NCI-H345 (cell line): Measurements from ENCODE around the gene TCP11.

Experiments
- DNase-seq: peaks from one replicate; lab custom pipeline; 2025; lab: John Stamatoyannopoulos, UW

TCP11 gene

DNA sequence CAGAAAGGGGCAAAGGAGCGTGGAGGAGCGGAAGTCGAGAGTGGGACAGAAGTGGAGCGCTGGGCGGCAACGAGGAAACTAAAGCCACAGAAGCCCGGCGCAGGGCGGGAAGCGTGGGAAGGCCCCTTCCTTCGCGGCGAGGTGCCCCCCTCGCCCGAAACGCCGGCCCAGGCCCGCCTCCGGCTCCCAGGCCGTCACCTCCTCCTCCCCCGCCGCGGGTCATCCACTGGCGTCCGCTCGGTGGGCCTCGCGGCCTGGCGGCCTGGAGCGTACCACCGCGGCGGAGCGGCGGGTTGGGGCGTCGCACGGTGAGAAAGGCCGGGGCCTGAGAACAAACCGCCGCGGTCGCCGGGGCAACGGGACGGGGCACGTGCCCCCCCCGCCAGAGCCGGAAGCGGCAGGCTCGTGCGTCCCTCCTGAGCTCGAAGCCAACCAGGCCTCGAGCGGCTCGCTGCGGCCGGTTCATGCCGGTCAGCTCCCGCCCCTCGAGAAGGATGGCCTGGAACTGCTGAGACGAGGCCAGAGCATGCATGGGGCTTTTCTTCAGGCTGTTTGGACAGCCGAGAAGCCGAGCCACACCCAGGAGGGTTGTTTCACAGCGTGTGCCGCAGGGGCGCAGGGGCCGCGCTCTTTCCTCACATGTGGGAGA lies at the start of gene TCP11:
Gene TCP11, minus strand, starts transcription at position 333 of the 649 bp plus-strand sequence. CDS start 469 bp downstream, outside the sequence.
- no peak for DNase-seq

- no peak for DNase-seq
Observed at GRCh38 chr6:35190306-35190705, 49.2 kb upstream of the TCP11 start.

- DNase-seq, result no peak
Observed at GRCh38 chr6:35188886-35189285, 47.7 kb upstream of the TCP11 start.

DNA sequence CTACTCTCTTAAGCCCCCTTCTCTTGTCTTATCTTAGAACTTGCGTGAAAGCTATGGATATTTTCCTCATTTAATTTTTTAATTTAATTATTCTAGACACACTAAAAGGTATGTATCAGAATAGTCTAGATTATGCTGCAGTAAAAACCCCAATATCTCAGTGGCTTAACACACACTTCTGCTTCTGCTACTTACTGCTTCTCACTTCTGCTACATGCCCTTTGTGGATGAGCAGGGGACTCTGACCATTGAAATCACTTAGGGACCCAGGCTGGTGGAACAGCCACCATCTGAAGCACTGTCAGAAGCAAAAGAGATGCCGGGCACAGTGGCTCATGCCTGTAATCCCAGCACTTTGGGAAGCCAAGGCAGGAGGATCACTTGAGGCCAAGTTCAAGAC lies 45.4 kb upstream of the TCP11 start:
- no peak for DNase-seq

DNA sequence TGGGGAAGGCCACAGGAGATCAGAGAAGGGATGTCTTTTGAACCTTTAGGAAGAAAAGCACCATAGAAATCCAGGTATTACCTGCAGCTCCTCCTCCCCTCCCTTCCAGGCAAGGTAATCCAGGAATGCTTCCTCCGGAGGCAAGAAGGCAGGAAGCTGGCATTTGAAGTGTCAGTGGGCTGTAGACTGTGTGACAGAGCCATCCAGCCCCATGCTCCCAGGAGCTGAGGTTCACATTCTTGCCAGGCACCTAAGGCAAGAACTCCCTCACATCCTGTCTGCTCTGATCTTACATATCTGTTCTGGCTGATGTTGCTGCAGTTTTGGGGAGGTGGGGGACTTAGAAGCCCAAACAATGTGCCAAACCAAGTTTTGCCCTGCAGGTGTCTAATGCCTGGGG lies 44.8 kb upstream of the TCP11 start:
- no peak for DNase-seq

DNA sequence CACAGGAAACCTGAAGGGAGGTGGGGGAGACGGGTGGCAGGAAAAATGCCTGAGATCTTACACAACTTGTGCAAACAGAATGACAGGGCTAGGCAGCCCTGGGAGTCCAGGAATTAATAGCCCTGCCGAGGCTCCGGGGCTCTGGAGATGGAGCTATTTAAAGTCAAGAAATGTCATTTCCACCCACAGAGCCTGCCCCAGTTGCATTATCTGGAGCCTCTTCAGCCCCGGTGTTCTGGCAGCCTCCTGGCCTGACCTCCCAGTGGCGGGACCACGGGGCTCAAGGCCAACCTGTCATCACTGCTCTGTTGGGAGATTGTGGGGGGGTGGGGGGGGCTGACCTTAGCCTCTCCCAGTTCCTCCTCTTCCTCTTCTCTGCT lies 44.2 kb upstream of the TCP11 start:
- no peak for DNase-seq

DNA sequence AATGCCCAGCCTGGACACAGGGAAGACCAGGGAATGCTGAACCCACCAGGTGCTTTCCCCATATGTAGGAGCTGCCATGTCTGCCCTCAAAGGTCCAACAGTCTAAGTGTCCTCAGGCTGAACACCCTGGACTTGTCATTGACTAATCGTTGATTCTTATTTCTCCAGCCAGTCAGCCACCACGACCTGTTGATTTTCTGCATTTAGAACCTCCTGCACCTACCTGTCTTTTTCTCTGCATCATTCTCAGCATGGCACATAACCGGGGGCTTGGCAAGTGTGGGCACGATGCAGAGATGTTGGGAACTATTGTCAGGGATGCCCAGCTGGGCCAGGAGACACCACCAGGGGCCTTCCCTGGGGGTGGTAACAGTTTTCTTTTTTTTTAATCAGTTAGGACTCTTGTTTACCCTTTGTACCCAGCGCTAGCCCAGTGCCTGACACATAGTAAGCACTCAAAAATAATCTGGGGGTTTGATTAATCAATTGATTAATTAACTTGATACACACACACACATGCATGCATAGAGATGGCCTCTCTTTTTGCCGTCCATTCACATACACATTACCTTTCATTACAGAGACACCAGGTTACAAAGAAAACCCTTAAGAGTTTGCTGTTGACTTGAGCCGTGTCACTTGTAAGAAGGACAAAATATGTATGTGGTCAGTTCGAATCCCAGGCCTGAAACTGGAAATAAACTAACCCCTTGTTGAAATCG lies 43.6 kb upstream of the TCP11 start:
- no peak for DNase-seq

- DNase-seq, result no peak
Observed at GRCh38 chr6:35183935-35184334, 42.8 kb upstream of the TCP11 start.

DNA sequence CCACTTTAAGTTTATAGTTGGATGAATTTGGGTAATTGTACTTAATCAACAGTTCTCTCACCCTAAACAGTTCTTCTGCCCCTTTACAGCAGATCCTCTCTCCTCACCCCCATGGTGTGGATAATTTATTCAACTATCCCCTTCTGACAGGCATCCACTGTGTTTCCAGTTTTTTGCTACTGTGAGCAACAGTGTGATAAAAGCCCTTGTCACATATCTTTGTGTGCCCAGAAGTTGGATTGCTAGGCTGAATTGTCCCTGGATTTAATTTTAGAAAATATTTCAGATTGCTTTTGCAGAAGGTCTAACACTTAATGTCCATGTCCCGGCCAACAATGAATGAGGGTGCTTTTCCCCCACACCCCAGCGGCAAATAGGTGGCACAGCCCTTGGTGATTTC lies 42.1 kb upstream of the TCP11 start:
- DNase-seq, result no peak

DNA sequence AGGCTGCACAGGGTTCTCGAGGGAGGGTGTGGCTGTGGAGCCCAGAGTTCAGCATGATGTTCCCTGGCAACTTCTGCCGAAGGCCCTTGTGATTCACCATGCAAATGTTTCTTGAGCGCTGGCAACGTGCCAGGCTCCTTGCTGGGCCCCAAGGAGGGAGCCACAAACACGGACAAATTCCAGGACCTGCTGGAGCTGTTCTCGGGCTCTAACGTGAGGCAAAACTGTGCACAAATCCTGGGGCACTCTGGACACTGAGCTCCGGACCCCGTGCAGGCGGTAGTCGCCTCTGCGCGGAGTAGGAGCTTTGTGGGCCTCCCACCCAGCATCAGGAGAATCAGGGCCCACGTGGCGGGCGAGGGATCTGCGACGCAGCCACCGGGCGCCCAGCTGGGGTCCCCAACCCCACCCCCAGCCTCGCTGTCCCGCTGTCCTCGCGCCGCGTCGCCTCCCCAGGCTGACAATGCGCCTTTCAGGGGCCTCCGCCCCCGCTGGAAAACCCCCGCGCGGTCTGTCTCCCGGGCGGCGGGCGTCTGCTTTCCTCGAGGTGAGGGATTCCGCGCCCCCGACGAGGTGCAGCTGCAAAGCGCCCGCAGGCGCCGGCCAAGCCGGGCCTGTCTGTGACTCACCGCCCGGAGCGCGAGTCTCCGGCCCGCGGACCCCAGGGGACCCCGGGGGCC lies 40.9 kb upstream of the TCP11 start:
- peak; percentile 81 for DNase-seq

- no peak for DNase-seq
Observed at GRCh38 chr6:35181308-35181932, 40.3 kb upstream of the TCP11 start.

DNA sequence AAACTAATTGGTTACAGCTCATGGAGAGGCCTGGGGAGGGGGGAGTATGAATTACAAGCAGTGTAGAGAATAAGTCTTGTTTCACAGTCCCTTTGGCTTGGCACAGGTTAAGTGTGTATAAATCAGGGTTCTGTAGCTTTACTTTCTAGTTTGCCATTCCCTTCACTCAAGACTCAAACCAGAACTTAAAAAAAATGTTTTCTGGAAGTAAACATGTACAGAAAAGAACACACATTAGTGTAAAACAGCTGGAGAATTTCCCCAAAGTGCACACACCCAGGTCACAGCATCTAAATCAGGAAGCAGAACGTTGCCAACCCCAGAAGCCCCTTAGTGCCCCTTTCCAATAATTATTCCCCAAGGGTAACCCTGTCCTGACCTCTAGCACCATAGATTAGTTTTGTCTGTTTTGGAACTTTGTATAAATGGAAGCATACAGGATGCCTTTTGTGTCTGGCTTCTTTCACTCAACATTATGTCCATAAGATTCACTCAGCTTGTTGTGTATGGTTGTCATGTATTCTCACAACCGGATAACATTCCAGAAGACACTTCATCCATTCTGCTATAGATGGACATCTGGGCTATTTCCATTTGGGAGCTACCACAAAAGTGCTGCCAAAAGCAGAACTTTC lies 38.9 kb upstream of the TCP11 start:
- DNase-seq, result no peak

GRCh38 chr6:35178932-35179832 lies 38.0 kb upstream of the TCP11 start:
- no peak for DNase-seq

DNA sequence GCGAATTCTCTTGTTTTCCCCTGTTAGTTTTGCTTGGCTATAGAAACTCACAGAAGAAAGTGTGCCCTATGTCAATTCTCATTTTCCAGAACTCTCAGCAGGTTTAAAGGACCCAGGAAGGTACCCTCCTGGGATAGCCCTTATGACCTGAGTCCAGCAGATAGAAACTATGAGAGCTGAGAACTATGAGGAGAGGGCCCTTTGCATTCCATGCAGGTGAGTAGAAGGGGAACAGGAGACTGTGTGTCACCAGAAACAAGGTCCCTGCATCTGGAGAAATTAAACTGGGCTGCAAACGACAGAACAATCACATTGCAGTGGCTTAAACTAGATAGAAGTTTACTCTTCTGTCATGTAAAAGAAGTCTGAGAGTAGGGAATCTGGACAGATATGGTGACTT lies 36.9 kb upstream of the TCP11 start:
- DNase-seq, result no peak

DNA sequence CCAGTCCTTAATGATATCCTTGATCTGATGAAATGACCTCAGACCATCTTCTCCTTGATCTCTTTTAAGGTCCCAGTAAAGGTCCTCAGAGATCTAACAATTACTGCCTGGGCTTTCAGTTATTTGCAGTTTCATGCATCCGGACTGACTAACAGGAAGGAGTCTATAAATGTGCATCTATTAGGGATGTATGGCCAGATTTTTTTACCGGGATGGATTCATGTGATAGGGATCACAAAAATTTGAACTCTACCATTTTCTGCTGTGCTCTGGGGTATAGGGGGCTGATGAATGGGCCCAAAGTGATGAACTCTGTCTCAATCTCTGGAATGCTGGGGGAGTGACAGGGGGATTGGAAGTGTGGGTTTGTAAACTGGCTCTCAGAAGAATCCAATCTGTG lies 36.5 kb upstream of the TCP11 start:
- DNase-seq, result no peak

GRCh38 chr6:35177157-35177556 lies 36.0 kb upstream of the TCP11 start:
- DNase-seq, result no peak

GRCh38 chr6:35176301-35177024 lies 35.3 kb upstream of the TCP11 start:
- no peak for DNase-seq

- no peak for DNase-seq
Observed at GRCh38 chr6:35174501-35174900, 33.4 kb upstream of the TCP11 start.

DNA sequence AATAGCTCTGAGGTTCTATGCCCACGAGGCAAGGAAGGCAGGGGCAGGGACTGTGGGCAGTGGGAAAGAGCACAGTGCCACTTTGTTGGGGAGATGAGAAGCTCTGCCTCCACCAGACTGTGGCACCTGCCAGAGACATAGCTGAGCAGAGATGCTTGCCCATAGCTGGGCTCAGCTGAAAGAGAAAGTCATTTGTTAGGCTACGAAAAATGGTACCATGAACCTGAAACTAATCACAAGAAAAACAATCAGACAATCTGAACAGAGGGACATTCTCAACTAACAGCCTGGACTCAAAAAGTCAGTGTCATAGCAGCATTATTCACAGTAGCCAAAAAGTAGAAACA lies 32.9 kb upstream of the TCP11 start:
- DNase-seq, result no peak

DNA sequence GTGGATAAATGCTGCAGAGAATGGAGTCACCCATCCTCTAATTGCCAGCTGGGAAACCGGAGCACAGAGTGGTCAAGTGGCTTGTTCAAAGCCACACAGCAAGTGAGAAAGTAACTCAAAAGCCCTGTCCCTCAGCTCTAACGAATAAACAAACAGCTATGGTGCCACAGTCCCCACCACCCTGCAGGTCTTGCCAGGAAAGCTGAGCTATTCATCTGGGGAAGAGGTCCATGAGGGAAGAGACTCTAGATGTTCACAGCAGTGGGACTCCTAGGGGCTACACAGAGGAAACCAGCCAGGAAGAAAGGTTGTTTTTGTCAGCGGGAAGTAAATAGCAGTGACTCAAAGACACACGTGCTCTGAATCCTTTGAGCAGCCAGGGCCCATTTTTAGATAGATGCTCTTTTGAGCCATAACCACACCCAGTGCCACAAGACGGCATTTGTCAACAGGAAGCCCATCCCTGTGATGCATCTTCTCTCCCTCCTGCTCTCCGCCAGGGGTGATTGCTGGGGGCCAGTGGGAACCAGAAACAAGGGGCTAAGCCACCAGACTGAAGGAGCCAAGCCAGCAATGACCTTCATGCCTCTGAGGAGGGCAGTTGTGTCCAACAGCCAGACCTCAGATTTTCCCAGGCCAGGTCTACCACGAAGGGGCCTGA lies 32.4 kb upstream of the TCP11 start:
- no peak for DNase-seq
